Caco-2 (cell line): ENCODE measurements around the gene ARHGAP27. TPM values are rescaled to one million over a fixed set of nuclear protein-coding genes. Genes with fewer than 3 reads are reported as not detected.

Source experiments
- BruUV-seq: library from RNA; stranded (reverse); fragments of 400-500 nt; replicated peaks from 2 replicates; lab custom pipeline; 2021; lab: Mats Ljungman, UMichigan
- CTCF ChIA-PET: fragments of 300-600 bp; sonication (Branson Sonifier 250); formaldehyde crosslinking; loops from one replicate; lab custom pipeline; 2022; ENCODE audit warnings: antibody characterized with exemption; lab: Charles Lee
- POLR2A ChIA-PET: fragments of 300-600 bp; sonication (Branson Sonifier 250); formaldehyde crosslinking; loops from one replicate; lab custom pipeline; 2022; ENCODE audit warnings: antibody characterized with exemption; lab: Charles Lee
- DNase-seq, 2 experiments: peaks; one replicate each; pipeline versions ENCODE4 v3.0.0 to v3.0.0-alpha.2; 2020 to 2022
- H3K27me3 ChIP-seq: replicated peaks from 2 replicates; pipeline ENCODE4 v1.6.0; 2011; ENCODE audit warnings: low read length; ENCODE audit not compliant: control insufficient read depth, insufficient read depth
- H3K36me3 ChIP-seq: 2 replicates; pipeline ENCODE4 v1.5.1; 2011; ENCODE audit warnings: low read length; ENCODE audit not compliant: control insufficient read depth, insufficient read depth
- H3K4me1 ChIP-seq: fragments of 250-450 bp; sonication (Bioruptor Pico); 2 replicates; pipeline ENCODE4 v1.5.1; 2020; ENCODE audit warnings: mild to moderate bottlenecking
- H3K4me3 ChIP-seq: 2 replicates; pipeline ENCODE4 v1.5.1; 2011; ENCODE audit warnings: low read depth, mild to moderate bottlenecking, control low read depth, low read length
- H3K9me3 ChIP-seq: fragments of 250-450 bp; sonication (Bioruptor Pico); 2 replicates; pipeline ENCODE4 v1.5.1; 2020; ENCODE audit warnings: mild to moderate bottlenecking, moderate library complexity
- H3K27ac Mint-ChIP-seq: one replicate; pipeline ENCODE4 v1.8.0; 2022; ENCODE audit warnings: mixed read lengths; ENCODE audit not compliant: unreplicated experiment
- H3K27me3 Mint-ChIP-seq: one replicate; pipeline ENCODE4 v1.8.0; 2022; ENCODE audit warnings: mixed read lengths; ENCODE audit not compliant: insufficient read depth, unreplicated experiment
- H3K36me3 Mint-ChIP-seq: one replicate; pipeline ENCODE4 v1.8.0; 2022; ENCODE audit warnings: mild to moderate bottlenecking, mixed read lengths; ENCODE audit not compliant: insufficient read depth, unreplicated experiment
- H3K4me1 Mint-ChIP-seq: one replicate; pipeline ENCODE4 v1.8.0; 2022; ENCODE audit warnings: low read depth, mixed read lengths; ENCODE audit not compliant: unreplicated experiment
- H3K4me3 Mint-ChIP-seq: one replicate; pipeline ENCODE4 v1.8.0; 2022; ENCODE audit warnings: mild to moderate bottlenecking, moderate library complexity, mixed read lengths; ENCODE audit not compliant: unreplicated experiment
- H3K9me3 Mint-ChIP-seq: one replicate; pipeline ENCODE4 v1.8.0; 2022; ENCODE audit warnings: mixed read lengths; ENCODE audit not compliant: unreplicated experiment
- intact Hi-C: fragments of 100-400 bp; cut with micrococcal nuclease; formaldehyde crosslinking; loops from one replicate; pipeline ENCODE4 v1.10.0; 2022; ENCODE audit not compliant: unreplicated experiment
- total RNA-seq: library from RNA; stranded (reverse); gene quantifications from 2 replicates; pipeline ENCODE4 v1.2.3, GENCODE V29; 2022
- TF ChIP-seq, protein P1 (sequence below), 2 experiments: fragments of 200-600 bp in 1 of 2; IDR thresholded peaks; 1 replicate in 1 of 2; 2 replicates in 1 of 2; pipeline versions ENCODE4 v1.5.1 to v1.8.0; 2011 to 2022; ENCODE audit warnings: antibody characterized with exemption in 1 of 2, control low read depth in 1 of 2, inconsistent platforms in 1 of 2, low read depth in 1 of 2, low read length in 1 of 2, mild to moderate bottlenecking in 1 of 2, moderate library complexity in 1 of 2; ENCODE audit not compliant: insufficient read depth in 1 of 2, severe bottlenecking in 1 of 2, unreplicated experiment in 1 of 2

Gene ARHGAP27
- total RNA-seq, 1 experiment from 2014 or later, result 35.9 TPM

DNA sequence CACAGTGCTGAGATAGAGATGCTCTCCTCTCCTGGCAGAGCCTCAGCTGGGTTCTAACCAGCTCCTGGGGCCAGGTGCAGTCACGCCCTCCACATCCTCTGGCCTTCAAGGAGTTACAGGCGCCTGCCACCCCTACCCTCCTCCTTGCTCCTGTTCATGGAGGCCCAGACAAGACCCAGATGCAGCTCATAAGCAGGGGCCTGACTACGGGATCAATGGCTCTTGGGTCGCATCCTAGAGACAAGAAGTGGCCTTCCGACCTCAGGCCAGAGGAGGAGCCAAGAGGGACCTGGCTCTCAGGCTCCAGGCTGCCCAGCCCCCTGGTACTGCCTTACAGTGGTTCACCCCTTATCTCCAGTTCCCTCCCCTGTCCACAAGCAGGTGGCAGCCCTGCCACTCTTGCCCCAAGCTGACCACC is 23.0 kb downstream of the ARHGAP27 start:
- Mint-ChIP-seq H3K4me3 (no peak overlapping the region), H3K27ac (peak overlapping the region; percentile 16), H3K4me1 (peaks cover 22% of the 10 kb centered on the region), H3K36me3 (peaks cover 25% of the 10 kb centered on the region), H3K27me3 (no peaks in the 10 kb centered on the region), H3K9me3 (no peaks in the 10 kb centered on the region)
- H3K4me3 ChIP-seq, result no peak overlapping the region
- H3K27me3 ChIP-seq, result no peaks in the 10 kb centered on the region
- H3K36me3 ChIP-seq, result peaks cover 3% of the 10 kb centered on the region
- DNase-seq, result no peak
- CTCF ChIA-PET, result interaction anchor here (1.2 to 1.5 kb wide), 2 partner anchors 16 to 21 kb away, joined by 3 to 9 read pairs; no protein-coding TSS in a partner anchor
- H3K4me1 ChIP-seq, result peaks cover 31% of the 10 kb centered on the region
- intact Hi-C loops, result loop anchor here (2.0 kb wide), 1 partner anchor 15 kb away; no protein-coding TSS in a partner anchor
- TF ChIP-seq, protein P1, sequence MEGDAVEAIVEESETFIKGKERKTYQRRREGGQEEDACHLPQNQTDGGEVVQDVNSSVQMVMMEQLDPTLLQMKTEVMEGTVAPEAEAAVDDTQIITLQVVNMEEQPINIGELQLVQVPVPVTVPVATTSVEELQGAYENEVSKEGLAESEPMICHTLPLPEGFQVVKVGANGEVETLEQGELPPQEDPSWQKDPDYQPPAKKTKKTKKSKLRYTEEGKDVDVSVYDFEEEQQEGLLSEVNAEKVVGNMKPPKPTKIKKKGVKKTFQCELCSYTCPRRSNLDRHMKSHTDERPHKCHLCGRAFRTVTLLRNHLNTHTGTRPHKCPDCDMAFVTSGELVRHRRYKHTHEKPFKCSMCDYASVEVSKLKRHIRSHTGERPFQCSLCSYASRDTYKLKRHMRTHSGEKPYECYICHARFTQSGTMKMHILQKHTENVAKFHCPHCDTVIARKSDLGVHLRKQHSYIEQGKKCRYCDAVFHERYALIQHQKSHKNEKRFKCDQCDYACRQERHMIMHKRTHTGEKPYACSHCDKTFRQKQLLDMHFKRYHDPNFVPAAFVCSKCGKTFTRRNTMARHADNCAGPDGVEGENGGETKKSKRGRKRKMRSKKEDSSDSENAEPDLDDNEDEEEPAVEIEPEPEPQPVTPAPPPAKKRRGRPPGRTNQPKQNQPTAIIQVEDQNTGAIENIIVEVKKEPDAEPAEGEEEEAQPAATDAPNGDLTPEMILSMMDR (IDR thresholded peaks at IDR 0.05; ENCODE audit: insufficient read depth in 1 of 2, low read depth in 1 of 2, low read length in 1 of 2, severe bottlenecking in 1 of 2, unreplicated experiment in 1 of 2), result no peak
- BruUV-seq, result no TSS peak
- no peaks in the 10 kb centered on the region for H3K9me3 ChIP-seq
- POLR2A ChIA-PET, result interaction anchor here (1.4 kb wide), 1 partner anchor 16 kb away, joined by 4 read pairs; no protein-coding TSS in a partner anchor

DNA sequence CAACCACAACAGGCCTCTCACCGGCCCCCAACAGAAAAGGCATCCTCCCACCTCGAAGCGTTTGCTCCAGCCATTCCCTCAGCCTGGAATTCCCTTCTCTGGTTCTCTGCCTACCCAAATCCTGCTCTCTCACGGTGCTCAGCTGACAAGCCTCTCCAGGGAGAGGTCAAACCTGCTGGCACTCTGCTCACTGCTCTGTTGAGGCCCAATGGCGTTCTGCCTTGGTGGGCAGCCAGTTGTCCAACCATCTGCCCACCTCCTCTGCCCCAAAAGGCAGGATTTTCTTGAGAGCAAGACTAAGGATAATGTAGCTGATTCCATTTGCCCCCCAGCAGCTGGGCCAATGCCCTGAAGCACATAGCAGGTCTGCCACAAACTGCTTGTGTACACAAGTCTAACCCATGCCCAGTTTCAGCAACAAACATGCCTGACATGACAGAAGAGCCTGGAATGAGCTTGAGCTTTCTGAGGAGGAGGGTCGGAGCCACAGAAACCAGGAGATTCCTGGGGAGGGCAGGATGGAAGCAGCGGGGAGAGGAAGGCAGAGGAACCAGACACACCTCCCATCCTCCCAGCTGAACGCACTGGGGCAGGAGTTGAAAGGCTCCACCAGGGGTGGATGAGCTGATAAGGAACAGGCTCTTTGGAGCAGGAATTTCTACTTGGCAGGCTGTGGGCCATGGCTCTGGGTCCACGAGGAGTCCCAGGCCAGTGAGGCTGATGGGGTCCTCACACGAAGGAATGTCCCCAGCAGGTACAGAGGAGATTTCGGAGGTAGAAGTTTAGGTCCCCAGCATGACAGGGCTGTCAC is 23.9 kb downstream of the ARHGAP27 start:
- Histone ChIP-seq H3K36me3 (peaks cover 7% of the 10 kb centered on the region), H3K4me1 (peaks cover 40% of the 10 kb centered on the region), H3K4me3 (no peak overlapping the region), H3K27me3 (no peaks in the 10 kb centered on the region), H3K9me3 (no peaks in the 10 kb centered on the region)
- BruUV-seq, result no TSS peak
- peaks cover 22% of the 10 kb centered on the region for H3K4me1 Mint-ChIP-seq
- POLR2A ChIA-PET, result interaction anchor here (1.4 kb wide), 1 partner anchor 17 kb away, joined by 4 read pairs; no protein-coding TSS in a partner anchor
- H3K4me3 Mint-ChIP-seq, result no peak overlapping the region
- peaks cover 28% of the 10 kb centered on the region for H3K36me3 Mint-ChIP-seq
- H3K9me3 Mint-ChIP-seq, result no peaks in the 10 kb centered on the region
- CTCF ChIA-PET, result interaction anchor here (0.6 to 1.5 kb wide), 3 partner anchors 17 to 132 kb away, joined by 3 to 9 read pairs (median 3); no protein-coding TSS in a partner anchor
- intact Hi-C loops, result loop anchor here (2.0 kb wide), 1 partner anchor 16 kb away; no protein-coding TSS in a partner anchor
- DNase-seq, result no peak
- TF ChIP-seq, protein P1 (IDR thresholded peaks at IDR 0.05; ENCODE audit: insufficient read depth in 1 of 2, low read depth in 1 of 2, low read length in 1 of 2, severe bottlenecking in 1 of 2, unreplicated experiment in 1 of 2), result no peak
- no peaks in the 10 kb centered on the region for H3K27me3 Mint-ChIP-seq
- peak overlapping the region; percentile 16 for H3K27ac Mint-ChIP-seq

DNA sequence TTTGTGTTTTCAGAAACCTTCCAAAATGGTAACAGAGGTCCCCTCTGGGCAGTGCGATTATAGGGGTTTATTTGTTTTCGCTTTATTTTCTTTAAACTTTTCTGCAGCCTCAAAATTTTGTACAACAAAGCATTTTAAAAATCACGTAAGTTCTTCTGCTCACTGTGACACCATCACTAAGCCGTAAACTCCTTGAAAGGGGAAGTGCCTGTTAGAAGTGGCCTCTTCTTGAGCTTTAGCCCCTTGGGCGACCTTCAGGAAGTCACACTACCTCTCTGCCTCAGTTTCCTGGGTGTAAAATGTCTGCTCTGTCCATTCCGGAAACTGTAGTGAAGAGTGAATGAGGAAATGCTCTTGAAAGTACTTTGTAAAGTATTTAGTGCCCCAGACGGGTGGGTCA is 26.6 kb downstream of the ARHGAP27 start:
- CTCF ChIA-PET, result interaction anchor here (0.8 to 1.7 kb wide), 2 partner anchors 8 to 20 kb away, joined by 3 to 30 read pairs; no protein-coding TSS in a partner anchor
- BruUV-seq, result no TSS peak
- intact Hi-C loops, result no loop called here
- no peaks in the 10 kb centered on the region for H3K9me3 ChIP-seq
- H3K27me3 Mint-ChIP-seq, result no peaks in the 10 kb centered on the region
- no peaks in the 10 kb centered on the region for H3K9me3 Mint-ChIP-seq
- H3K36me3 Mint-ChIP-seq, result peaks cover 24% of the 10 kb centered on the region
- peaks cover 7% of the 10 kb centered on the region for H3K36me3 ChIP-seq
- TF ChIP-seq, protein P1 (IDR thresholded peaks at IDR 0.05; ENCODE audit: insufficient read depth in 1 of 2, low read depth in 1 of 2, low read length in 1 of 2, severe bottlenecking in 1 of 2, unreplicated experiment in 1 of 2), result no peak
- no peaks in the 10 kb centered on the region for H3K27me3 ChIP-seq
- peaks cover 17% of the 10 kb centered on the region for H3K4me1 Mint-ChIP-seq
- H3K4me3 Mint-ChIP-seq, result no peak overlapping the region
- no peak overlapping the region for H3K27ac Mint-ChIP-seq
- POLR2A ChIA-PET, result no interaction called here
- no peak for DNase-seq
- H3K4me1 ChIP-seq, result peaks cover 39% of the 10 kb centered on the region
- H3K4me3 ChIP-seq, result no peak overlapping the region
